Endometrial microvascular endothelial cells (primary cell): ENCODE measurements around the gene WWC2. TPM values are rescaled to one million over a fixed set of nuclear protein-coding genes. Genes with fewer than 3 reads are reported as not detected.

ENCODE experiments used
- in situ Hi-C: cut with HindIII; loops from 2 replicates; pipeline ENCODE4 v1.10.0; 2017; ENCODE audit warnings: low sequenced_read_pairs, low pct_unique_long_range_greater_than_20kb; ENCODE audit errors: inconsistent ontology term
- total RNA-seq: library from RNA; depleted of rRNA; stranded (reverse); fragments of >200 nt; gene quantifications from one replicate; pipeline ENCODE4 v1.2.3, GENCODE V29; 2015; ENCODE audit errors: inconsistent ontology term

Gene WWC2
- total RNA-seq, 1 donor from 2014 or later, result 27.0 TPM

DNA sequence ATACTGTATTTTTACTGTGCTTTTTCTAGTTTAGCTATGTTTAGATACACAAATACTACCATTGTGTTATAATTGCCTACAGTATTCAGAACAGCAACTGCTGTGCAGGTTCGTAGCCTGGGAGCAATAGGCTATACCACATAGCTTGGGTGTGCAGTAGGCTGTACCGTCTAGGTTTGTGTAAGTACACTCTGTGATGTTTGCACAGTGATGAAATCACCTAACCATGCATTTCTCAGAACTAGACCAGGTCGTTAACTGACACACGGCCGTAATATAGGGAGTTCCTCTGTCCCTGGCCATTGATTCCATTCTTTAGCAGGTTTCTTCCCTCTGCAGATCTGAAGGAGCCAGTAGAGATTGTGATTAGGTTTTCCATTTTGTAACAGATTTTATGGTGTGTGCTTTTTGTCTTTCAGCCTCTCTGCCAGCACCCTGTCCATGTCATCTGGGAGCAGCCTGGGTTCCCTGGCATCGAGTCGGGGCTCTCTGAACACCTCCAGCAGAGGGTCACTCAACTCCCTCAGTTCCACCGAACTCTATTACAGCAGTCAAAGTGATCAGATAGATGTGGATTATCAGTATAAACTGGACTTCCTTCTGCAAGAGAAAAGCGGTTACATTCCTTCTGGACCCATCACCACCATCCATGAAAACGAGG is 161.6 kb downstream of the WWC2 start:
- in situ Hi-C loops, result loop anchor here (25.0 kb wide), 1 partner anchor 323 kb away; no protein-coding TSS in a partner anchor

DNA sequence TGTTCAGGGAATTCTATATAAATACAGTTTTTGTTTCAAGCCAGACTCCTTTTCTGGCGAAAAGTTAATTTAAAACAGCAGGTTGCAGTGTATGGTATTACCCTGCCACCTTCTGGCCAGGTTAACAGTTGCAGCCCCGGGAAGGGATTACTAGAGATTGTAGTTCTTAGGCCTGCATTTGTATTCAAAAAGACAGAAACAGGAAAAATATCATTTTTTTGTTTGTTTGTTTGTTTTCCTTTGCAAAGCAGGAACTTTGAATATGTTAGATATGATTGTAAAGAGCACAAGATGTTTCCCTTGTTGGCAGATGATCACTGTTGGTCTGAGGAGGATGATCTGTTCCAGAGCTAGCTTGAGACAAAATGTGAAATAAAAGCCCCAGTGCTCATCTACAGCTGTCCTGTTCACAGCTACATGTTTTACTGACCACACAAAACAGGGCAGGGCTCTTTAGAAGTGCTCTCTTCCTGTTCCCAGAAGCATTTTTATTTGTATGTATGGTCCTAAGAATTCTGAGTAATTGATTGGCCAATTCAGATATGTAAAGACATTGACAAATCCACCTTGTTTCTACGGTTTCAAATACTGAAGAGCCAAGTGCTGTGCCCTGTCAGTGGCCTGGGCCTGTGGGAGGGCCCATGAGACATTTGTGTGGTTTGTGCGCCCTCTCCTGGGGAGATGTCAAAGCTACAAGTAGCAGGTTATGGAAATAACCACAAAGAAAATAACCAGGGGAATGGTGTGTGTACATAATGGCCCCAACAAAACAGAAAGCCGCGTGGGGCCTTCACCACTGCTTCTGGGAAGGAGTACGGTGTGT is 163.1 kb downstream of the WWC2 start:
- in situ Hi-C loops, result loop anchor here (25.0 kb wide), 1 partner anchor 325 kb away; no protein-coding TSS in a partner anchor

DNA sequence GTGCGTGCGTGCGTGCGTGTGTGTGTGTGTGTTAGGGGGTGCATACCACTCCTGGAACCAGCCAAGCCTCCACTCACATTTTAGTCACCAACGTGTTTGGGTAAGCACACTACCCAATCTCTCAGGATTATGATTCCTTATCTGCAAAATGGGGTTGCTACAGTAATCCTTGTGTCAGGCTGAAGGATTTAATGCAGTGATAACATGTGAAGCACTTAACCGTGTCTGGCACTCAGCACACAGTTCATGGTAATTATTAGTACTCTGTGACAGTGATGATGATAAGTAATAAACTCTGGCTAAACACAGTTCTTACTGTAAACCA is 163.7 kb downstream of the WWC2 start:
- in situ Hi-C loops, result loop anchor here (25.0 kb wide), 1 partner anchor 325 kb away; no protein-coding TSS in a partner anchor

DNA sequence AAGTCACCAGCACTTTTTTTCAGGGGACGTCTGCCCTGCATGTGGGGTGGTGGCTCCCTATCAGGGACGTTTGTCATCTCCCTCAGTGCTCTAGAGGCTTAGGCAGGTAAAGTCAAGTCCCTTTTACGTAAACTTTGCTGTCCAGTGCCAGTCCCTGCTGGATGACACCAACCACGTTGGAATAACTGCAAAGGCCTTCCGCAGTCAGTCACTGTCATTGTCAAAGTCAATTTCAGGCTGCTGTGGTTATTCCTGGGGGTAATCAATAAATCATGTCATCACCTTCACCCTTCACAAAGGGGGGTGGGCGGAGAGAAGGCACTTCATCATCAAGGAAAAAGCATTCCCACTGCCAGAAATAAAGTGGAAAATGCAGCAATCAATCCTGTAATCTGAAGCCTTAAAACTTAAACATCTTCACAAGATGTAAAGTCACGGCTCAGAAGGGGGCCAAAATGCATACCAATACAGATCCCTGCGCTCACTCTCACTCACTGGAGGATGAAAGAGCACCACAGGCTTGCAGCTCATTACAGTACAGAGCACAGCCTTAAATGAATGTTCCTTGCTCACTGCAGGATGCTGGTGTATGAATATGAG is 164.8 kb downstream of the WWC2 start:
- in situ Hi-C loops, result loop anchor here (25.0 kb wide), 1 partner anchor 327 kb away; no protein-coding TSS in a partner anchor

DNA sequence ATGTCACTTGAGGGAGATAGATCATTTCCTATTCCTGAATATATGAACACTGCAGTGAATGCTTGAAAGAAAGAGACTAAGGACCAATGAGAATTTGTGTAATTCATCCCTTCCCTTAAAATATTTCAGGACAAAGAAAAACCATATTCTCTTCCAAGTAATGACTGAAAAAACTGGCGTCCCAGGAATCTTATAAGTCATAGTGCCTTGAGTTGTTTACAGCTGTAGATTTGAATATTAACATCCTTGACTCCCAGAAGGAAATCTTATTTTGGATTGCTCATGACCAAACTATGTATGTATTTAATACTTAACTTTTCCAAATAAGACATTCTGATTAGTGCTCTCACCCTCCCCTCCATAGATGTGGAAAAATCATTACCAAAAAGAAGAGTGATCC is 165.6 kb downstream of the WWC2 start:
- in situ Hi-C loops, result loop anchor here (25.0 kb wide), 1 partner anchor 327 kb away; no protein-coding TSS in a partner anchor

DNA sequence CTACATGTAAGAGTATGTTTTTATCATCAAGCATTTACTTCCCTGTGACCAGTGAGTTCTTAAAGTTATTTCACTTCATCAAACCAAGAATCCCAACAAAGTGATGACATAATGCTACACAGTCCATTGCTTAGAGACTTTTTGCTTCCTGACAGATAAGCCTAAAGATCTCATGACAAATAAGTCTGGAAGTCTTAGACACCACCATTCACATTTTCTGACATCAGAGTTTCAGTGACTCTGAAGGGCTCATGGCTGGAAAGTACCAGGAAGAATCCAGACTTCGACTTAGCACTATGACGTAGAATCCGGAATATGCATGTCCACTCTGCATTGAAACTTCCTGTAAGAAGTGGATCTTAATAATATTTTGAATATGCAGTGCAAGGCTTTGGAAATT is 167.3 kb downstream of the WWC2 start:
- in situ Hi-C loops, result loop anchor here (25.0 kb wide), 1 partner anchor 329 kb away; no protein-coding TSS in a partner anchor

DNA sequence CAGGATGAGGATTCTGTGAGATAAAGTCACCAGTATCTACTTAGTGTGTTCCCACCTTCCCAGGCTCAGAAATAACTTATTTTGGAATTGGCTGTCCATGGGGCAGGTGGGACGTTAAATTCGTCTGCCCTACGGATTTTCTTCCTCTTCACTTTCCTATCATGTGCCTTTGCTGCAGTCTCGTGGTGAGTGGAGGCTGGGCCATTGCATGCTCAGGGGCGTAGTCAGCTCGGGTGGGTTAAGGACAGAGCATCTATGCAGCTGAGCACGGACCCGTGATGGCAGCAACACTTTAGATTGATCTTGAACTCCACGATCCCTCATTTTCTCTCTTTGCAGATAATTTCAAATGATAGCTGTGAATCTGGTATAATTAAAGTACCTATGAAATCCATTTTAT is 169.5 kb downstream of the WWC2 start:
- in situ Hi-C loops, result loop anchor here (25.0 kb wide), 1 partner anchor 331 kb away; no protein-coding TSS in a partner anchor

DNA sequence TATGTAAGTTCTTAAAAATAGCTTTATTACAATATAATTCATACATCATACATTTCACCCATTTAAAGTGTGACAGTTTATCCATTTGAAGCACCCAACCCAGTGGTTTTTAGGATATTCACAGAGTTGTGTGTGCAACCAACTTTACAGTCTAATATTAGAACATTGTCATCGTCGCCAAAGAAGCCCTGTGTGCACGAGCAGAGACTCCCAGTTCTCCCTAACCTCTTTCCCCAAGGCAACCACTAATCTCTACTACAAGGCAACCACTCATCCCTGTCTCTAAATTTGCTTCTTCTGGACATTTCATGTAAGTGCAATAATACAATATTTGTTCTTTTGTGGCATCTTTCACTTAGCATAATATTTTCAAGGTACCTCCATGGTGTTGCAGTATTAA is 173.3 kb downstream of the WWC2 start:
- in situ Hi-C loops, result loop anchor here (25.0 kb wide), 1 partner anchor 335 kb away; no protein-coding TSS in a partner anchor

DNA sequence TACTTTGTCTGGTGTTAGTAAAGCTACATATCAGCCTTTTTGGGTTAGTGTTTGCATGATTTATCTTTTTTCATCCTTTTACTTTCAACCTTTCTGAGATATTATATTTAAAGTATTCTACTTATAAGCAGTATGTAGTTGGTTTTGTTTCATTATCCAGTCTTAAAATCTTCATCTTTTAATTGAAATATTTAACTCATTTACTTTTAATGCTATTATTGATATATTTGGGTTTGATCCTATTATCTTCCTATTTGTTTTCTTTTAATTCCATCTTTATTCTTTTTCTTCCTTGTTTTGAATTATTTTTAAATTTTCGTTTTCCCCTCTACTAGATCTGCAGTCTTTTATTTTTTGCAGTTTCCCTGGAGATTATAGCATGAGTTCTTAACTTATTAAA is 177.0 kb downstream of the WWC2 start:
- in situ Hi-C loops, result no loop called here

DNA sequence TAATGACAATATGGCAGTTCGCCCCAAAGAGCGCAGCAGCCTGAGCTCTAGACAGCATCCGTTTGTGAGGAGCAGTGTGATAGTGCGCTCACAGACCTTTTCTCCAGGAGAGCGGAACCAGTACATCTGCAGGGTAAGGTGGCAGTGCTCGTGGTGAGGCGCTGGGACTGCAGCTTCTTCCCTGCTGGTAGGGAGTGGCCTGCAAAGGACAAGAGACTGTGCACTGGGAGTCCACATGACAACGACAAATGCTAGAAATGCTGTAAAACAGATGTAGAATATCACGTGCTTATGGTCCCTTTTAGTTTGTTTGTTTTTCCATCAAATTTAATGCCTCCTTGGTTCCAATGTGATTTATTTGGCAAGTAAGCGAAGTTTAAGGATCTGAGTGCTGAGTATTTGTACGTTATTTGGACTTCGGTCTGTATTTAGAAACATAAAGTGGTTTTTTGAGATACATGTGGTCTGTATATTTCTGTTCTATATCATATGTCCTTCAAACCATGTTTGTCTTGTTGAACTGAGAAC is 185.3 kb downstream of the WWC2 start:
- in situ Hi-C loops, result no loop called here

DNA sequence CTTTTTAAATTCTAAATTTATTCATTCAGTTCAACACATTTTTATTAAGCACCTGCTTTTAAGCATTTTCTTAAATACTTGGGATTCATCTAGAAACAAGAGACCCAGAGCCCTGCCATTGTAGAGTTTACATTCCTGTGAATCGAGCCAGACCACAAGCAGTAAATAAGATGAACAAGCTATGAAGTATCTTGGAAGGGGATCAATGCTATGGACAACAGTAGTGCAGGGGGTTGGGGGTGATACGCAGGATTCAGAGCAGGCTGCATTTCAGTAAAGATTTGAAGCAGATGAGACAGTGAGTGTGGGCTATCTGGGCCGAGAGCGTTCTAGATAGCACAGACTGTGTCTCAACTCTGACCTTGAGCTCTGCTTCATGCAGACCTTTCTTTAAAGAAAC is 185.9 kb downstream of the WWC2 start:
- in situ Hi-C loops, result no loop called here

DNA sequence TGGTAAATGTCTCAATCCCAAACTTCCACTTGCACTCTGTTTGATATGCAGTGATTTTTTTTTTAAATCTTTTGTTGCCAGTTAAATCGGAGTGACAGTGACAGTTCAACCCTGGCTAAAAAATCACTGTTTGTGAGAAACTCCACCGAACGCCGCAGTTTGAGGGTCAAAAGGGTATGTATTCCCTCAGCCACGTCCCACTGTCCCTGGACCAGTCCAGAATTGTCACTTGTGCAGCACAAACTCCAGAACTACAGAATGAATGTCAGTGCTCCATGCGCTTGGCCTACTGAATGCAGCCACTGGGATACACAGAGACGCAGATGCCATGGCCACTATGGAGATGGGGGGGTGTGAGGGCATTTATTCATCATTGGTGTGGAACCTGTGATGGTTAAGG is 186.8 kb downstream of the WWC2 start:
- in situ Hi-C loops, result no loop called here

DNA sequence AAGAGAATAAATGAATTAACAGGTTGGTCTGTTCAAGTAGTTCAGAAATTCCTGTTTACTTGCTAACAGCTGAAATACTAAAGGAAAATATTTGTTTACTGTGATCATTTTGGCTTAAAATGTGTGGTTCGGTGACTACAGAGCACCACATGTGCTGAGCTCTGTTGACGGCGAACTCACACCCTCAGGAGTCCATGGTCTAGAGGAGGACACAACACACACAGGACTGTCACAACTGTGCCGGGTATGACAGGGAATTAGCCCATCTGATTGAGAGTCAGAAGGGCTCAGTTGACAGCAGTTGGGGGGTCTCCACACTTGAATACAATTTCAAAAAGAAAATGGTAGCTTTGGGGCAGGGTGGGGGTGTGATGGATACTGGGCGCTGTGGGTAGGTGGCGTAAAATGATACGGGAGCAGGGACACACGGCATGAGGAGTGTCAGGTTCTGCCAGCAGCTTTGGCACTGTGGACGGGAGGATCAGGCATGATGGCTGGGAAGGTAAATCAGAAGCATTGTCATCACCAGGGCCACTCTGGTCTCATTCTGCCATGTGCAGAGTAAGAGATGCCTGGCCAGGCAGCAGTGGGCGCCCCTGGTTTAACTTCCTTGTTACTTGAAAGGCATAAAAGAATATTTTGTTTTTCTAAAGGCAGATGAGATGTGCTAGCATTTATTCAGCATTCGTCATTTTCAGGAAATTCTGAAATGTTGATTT is 187.7 kb downstream of the WWC2 start:
- in situ Hi-C loops, result no loop called here

DNA sequence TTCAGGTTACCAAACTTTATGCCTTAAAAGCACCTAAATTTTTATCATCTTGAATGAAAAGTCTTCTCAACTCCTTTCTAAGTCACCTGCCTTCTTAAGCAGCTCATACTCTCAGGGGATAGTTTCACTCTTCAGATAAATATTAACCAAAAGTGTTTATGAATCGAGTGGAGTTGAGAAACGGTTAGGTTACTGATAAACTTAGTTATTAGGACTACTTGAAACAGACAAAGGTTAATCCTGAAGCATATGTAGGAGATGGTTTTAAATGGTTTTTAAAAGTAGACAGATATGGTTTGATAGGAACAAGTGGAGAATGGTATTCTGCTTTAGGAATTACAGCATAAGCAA is 188.2 kb downstream of the WWC2 start:
- in situ Hi-C loops, result no loop called here

DNA sequence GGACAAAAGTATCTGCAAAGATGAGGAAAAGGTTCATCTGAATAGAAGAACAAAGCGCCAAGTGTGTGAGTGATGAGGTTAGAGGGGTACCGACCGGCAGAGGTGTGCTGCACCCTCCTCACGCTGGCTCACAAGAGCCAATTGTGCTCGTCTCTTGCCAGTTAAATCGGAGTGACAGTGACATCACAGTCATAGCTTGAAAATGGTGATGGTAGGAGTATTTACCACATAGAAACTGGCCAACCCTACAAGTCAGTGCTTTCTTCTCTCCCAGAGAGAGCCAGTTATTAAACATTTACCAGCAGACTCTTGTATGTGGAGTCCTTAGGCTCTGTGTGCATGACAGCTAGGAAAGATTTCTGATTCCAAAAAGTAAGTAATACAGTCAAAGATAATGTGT is 188.6 kb downstream of the WWC2 start:
- in situ Hi-C loops, result no loop called here

DNA sequence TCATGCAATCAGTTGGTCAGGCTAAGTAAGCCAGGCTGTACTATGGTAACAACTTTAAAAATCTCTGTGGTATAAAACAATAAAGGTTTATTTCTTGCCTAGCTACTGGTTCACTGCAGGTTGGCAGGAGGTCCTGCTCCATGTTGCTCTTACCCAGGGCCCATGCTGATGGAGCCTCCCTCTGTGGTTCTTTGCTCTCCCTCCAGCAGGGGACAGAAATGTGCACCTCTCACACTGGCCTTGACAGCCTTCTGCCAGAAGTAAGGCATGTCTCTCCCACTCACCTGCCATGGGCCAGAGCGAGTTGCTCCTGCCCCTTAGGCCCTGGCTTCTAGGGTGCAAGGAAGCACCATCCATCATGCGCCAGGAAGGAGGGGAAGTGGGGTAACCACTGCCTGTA is 189.9 kb downstream of the WWC2 start:
- in situ Hi-C loops, result no loop called here

DNA sequence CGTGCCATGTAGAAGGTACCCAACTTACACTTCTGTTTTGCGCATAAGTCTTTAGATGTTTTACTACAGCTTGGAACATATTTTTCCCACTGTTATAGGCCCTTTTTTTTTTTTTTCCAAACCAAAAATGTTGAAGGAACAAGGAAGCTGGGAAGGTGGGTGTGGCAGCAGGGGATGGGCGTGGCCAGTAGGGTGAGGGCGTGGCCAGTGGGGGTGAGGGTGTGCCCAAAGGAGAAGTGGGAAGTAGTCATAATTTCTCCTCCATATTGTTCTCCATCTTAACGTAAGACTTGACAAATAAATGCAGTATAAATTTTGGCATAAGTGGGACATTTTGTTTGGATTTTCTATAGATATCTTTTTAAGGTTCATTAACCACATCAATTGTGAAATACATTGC is 190.6 kb downstream of the WWC2 start:
- in situ Hi-C loops, result no loop called here

DNA sequence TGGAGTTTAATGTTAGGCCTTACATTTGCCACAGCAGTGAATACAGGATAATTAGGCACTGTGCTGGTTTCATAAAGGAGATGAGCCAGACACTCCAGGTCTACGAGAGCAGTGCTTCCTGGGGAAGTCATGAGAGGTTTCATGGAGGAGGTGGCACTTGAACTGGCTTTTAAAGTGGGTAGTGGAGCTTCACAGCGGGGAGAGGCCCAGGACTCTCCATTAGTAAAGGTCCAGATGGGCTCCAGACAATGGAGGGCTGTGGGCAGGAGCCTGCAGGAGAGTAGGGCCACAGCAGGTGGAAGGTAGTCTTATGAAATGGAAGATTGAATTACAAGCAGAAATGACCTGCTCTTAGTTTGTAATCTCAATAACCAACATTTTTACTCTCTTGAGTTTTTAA is 192.0 kb downstream of the WWC2 start:
- in situ Hi-C loops, result no loop called here

DNA sequence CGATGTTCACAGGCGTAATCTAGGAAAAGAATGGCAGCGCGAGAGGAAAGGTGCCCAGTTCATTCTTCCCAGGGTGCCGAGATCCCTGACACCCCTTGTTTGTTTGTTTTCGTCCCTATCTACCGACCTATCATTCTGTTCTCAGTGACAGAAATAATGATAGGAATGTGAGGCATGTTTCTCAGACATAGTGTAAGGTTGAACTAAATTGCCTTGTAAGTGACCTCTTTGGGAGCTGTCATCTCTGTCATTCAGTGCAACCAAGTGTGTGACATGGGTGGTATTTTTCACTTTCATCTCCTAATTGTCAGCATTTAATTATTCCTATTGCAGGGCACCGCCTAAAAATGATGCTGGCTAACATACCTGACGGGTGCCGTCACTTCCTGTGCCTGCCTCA is 196.7 kb downstream of the WWC2 start:
- in situ Hi-C loops, result no loop called here
